SIG-M5 treated with dmso at 0.1 percent for 504 hours (cell line): ENCODE results near the gene ADAM17.

Experiments
- DNase-seq: peaks from one replicate; lab custom pipeline; 2025; ENCODE audit not compliant: unreplicated experiment; lab: John Stamatoyannopoulos, UW

The ADAM17 gene

GRCh38 chr2:9565436-9566153 is 10.0 kb upstream of the ADAM17 start:
- no peak for DNase-seq

- no peak for DNase-seq
Measured at GRCh38 chr2:9560628-9561027, 5.0 kb upstream of the ADAM17 start.

- DNase-seq = no peak
Measured at GRCh38 chr2:9558948-9559381, 3.3 kb upstream of the ADAM17 start.

- DNase-seq = no peak
Measured at GRCh38 chr2:9556121-9556743, 602 bp upstream of the ADAM17 start.

GRCh38 chr2:9554921-9555296 is 721 bp downstream of the ADAM17 start:
- DNase-seq = peak; percentile 70

GRCh38 chr2:9552219-9553178 is 3.1 kb downstream of the ADAM17 start:
- peak; percentile 97 for DNase-seq

- DNase-seq = peak; percentile 62
Measured at GRCh38 chr2:9550859-9551391, 4.7 kb downstream of the ADAM17 start.

- DNase-seq = no peak
Measured at GRCh38 chr2:9549420-9549819, 6.2 kb downstream of the ADAM17 start.

GRCh38 chr2:9548506-9548905 is 7.1 kb downstream of the ADAM17 start:
- no peak for DNase-seq

- DNase-seq = no peak
Measured at GRCh38 chr2:9547262-9547991, 8.2 kb downstream of the ADAM17 start.

GRCh38 chr2:9545502-9545901 is 10.1 kb downstream of the ADAM17 start:
- DNase-seq = no peak

- DNase-seq = no peak
Measured at GRCh38 chr2:9543557-9543956, 12.1 kb downstream of the ADAM17 start.

GRCh38 chr2:9539531-9539930 is 16.1 kb downstream of the ADAM17 start:
- DNase-seq = peak; percentile 49

- peak; percentile 97 for DNase-seq
Measured at GRCh38 chr2:9538000-9538507, 17.6 kb downstream of the ADAM17 start.

- DNase-seq = no peak
Measured at GRCh38 chr2:9536504-9536903, 19.1 kb downstream of the ADAM17 start.

- DNase-seq = peak; percentile 9
Measured at GRCh38 chr2:9535177-9535576, 20.5 kb downstream of the ADAM17 start.

- DNase-seq = no peak
Measured at GRCh38 chr2:9533663-9534062, 22.0 kb downstream of the ADAM17 start.

- no peak for DNase-seq
Measured at GRCh38 chr2:9532421-9532820, 23.2 kb downstream of the ADAM17 start.

- DNase-seq = no peak
Measured at GRCh38 chr2:9527995-9528787, 27.4 kb downstream of the ADAM17 start.

- DNase-seq = no peak
Measured at GRCh38 chr2:9525266-9525665, 30.4 kb downstream of the ADAM17 start.
